Karpas-422 (cell line): Measurements from ENCODE around the gene FAM47E. TPM values are rescaled to one million over a fixed set of nuclear protein-coding genes. Genes with fewer than 3 reads are reported as not detected.

ENCODE experiments used
- DNase-seq: peaks from one replicate; pipeline ENCODE4 v3.0.0-alpha.2; 2015
- H2AFZ ChIP-seq: fragments of 200-600 bp; sonication (generic); 2 replicates; pipeline ENCODE4 v1.6.1; 2014; ENCODE audit warnings: antibody characterized with exemption, low read length, mixed read lengths
- H3K27ac ChIP-seq: fragments of 200-600 bp; sonication (generic); 2 replicates; pipeline ENCODE4 v1.5.1; 2014; ENCODE audit warnings: mild to moderate bottlenecking, low read length, moderate library complexity
- H3K27me3 ChIP-seq: fragments of 200-600 bp; sonication (generic); 2 replicates; pipeline ENCODE4 v1.6.1; 2014; ENCODE audit warnings: low read length, mixed read lengths
- H3K36me3 ChIP-seq: fragments of 200-600 bp; sonication (generic); 2 replicates; pipeline ENCODE4 v1.6.1; 2014; ENCODE audit warnings: low read length, mixed read lengths; ENCODE audit not compliant: insufficient read depth
- H3K4me1 ChIP-seq: fragments of 200-600 bp; sonication (generic); 2 replicates; pipeline ENCODE4 v1.6.1; 2014; ENCODE audit warnings: mild to moderate bottlenecking, low read length, mixed read lengths
- H3K4me2 ChIP-seq: fragments of 200-600 bp; sonication (generic); 2 replicates; pipeline ENCODE4 v1.6.1; 2014; ENCODE audit warnings: low read length, low read depth, mild to moderate bottlenecking; ENCODE audit not compliant: poor library complexity, severe bottlenecking
- H3K4me3 ChIP-seq: fragments of 200-600 bp; sonication (generic); 2 replicates; pipeline ENCODE4 v1.5.1; 2014; ENCODE audit warnings: mild to moderate bottlenecking, antibody characterized with exemption, low read length, mixed read lengths
- H3K79me2 ChIP-seq: fragments of 200-600 bp; sonication (generic); 2 replicates; pipeline ENCODE4 v1.6.1; 2014; ENCODE audit warnings: mild to moderate bottlenecking, low read length, mixed read lengths
- H3K9ac ChIP-seq: fragments of 200-600 bp; sonication (generic); 2 replicates; pipeline ENCODE4 v1.6.0; 2014; ENCODE audit warnings: low read length
- H3K9me2 ChIP-seq: fragments of 200-600 bp; sonication (generic), shearing (Covaris generic); replicated peaks from 2 replicates; pipeline ENCODE4 v1.6.0; 2014; ENCODE audit warnings: mild to moderate bottlenecking, low read length, moderate library complexity; ENCODE audit not compliant: insufficient read depth
- H3K9me3 ChIP-seq: fragments of 300-700, 200-600 bp; sonication (generic); 2 replicates; pipeline ENCODE4 v1.6.1; 2014; ENCODE audit warnings: low read length, mixed read lengths
- H4K20me1 ChIP-seq: fragments of 200-600 bp; sonication (generic); 2 replicates; pipeline ENCODE4 v1.6.1; 2014; ENCODE audit warnings: mild to moderate bottlenecking, antibody characterized with exemption, low read length, low read depth; ENCODE audit not compliant: insufficient read depth
- total RNA-seq: library from RNA; depleted of rRNA; stranded (reverse); fragments of >200 nt; shearing (Covaris generic); gene quantifications from 2 replicates; pipeline ENCODE4 v1.2.3, GENCODE V29; 2014; ENCODE audit warnings: low replicate concordance

FAM47E gene
- total RNA-seq, 1 experiment from 2014 or later = not detected

DNA sequence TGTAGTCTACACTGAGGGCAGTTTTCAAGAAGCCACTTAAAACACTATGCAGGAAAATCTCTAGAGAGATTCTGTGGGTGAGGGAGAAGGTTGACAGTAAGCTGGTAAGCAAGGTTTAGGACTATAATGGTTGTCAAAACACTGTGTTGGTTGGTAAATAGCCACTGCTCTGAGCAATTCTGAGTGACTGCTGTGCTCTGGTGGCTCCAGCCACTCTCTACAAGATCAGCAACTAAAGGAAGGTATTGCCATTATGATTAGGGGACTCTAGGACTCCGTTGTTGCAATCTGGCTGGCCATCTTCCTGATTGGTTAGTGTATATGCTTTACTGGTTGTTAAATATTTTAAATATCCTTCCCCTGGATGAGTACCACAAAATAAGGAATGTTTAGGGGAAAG is 5.5 kb upstream of the FAM47E start:
- Histone ChIP-seq H3K36me3 (no peaks in the 10 kb centered on the region), H4K20me1 (no peaks in the 10 kb centered on the region), H3K27me3 (no peaks in the 10 kb centered on the region), H3K9ac (no peak overlapping the region), H2AFZ (no peak overlapping the region), H3K27ac (no peak overlapping the region), H3K4me1 (no peaks in the 10 kb centered on the region), H3K9me2 (no peaks in the 10 kb centered on the region), H3K4me2 (no peak overlapping the region), H3K79me2 (no peaks in the 10 kb centered on the region), H3K4me3 (no peak overlapping the region), H3K9me3 (no peaks in the 10 kb centered on the region)
- DNase-seq = no peak

DNA sequence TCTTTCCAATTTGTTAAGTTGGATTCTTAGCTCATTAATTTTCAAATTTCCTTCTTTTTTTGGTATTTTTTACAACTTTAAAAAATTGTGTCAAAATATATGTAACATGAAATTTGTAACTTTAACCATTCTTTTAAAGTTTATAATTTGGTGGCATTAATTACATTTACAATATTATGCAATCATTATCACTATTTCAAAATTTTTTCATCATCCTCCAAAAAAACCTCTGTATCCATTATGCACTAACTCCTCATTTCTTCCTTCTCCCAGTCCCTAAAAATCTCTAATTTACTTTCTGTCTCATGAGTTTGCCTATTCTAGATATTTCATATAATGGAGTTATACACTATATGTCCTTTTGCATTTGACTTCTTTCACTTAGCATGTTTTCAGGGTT is 4.7 kb upstream of the FAM47E start:
- H3K27me3 ChIP-seq = no peaks in the 10 kb centered on the region
- no peak overlapping the region for H3K27ac ChIP-seq
- no peaks in the 10 kb centered on the region for H4K20me1 ChIP-seq
- no peaks in the 10 kb centered on the region for H3K9me3 ChIP-seq
- no peak overlapping the region for H3K9ac ChIP-seq
- H3K4me2 ChIP-seq = no peak overlapping the region
- no peak overlapping the region for H2AFZ ChIP-seq
- no peaks in the 10 kb centered on the region for H3K36me3 ChIP-seq
- H3K4me1 ChIP-seq = no peaks in the 10 kb centered on the region
- H3K9me2 ChIP-seq = no peaks in the 10 kb centered on the region
- DNase-seq = no peak
- H3K79me2 ChIP-seq = no peaks in the 10 kb centered on the region
- H3K4me3 ChIP-seq = no peak overlapping the region

DNA sequence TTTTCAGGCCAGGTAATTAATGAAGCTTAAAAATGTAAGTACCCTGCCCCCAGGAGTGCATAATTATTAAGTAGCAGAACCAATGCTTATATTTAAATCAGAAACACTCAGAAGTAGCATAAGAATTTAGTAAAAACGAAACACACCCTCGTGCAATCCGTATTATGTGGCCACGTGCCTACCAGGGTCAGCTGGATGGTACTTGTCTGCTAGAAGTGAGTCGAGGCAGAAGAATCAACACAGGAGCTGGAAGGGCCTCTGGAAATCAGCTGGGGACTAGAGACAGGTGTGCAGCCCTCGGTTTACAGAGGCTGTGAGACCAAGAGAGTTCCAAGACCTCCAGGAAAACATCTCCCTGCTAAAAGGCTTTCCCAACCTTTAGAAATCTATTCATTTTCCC is 559 bp upstream of the FAM47E start:
- Histone ChIP-seq H2AFZ (no peak overlapping the region), H3K9me3 (no peaks in the 10 kb centered on the region), H3K36me3 (no peaks in the 10 kb centered on the region), H3K9me2 (no peaks in the 10 kb centered on the region), H3K9ac (no peak overlapping the region), H3K79me2 (no peaks in the 10 kb centered on the region), H3K27me3 (no peaks in the 10 kb centered on the region), H3K4me2 (no peak overlapping the region), H3K27ac (no peak overlapping the region), H3K4me1 (no peaks in the 10 kb centered on the region), H3K4me3 (no peak overlapping the region), H4K20me1 (no peaks in the 10 kb centered on the region)
- DNase-seq = no peak

DNA sequence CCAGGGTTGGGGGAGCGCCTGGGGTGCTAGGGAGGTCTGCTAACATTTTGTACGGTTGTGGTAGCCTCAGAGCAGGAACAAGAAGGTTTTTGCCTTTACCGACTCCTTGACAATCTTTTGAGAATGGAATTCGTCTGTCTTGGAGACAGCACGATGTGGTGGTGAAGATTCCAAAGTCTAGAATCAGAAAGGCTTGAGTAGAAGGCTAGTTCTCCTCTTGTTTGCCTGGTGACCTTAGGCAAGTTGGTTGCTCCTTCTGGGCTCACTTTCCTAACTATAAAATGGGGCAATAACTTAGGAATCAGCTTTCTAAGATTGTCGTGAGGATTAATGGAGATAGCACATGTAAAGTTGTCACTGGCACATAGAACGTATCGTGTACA is 741 bp downstream of the FAM47E start:
- no peaks in the 10 kb centered on the region for H3K79me2 ChIP-seq
- no peaks in the 10 kb centered on the region for H3K9me3 ChIP-seq
- no peaks in the 10 kb centered on the region for H3K9me2 ChIP-seq
- H3K27ac ChIP-seq = no peak overlapping the region
- H3K4me1 ChIP-seq = no peaks in the 10 kb centered on the region
- DNase-seq = no peak
- no peak overlapping the region for H2AFZ ChIP-seq
- no peaks in the 10 kb centered on the region for H3K36me3 ChIP-seq
- H4K20me1 ChIP-seq = no peaks in the 10 kb centered on the region
- no peak overlapping the region for H3K4me2 ChIP-seq
- no peak overlapping the region for H3K4me3 ChIP-seq
- H3K9ac ChIP-seq = no peak overlapping the region
- no peaks in the 10 kb centered on the region for H3K27me3 ChIP-seq

DNA sequence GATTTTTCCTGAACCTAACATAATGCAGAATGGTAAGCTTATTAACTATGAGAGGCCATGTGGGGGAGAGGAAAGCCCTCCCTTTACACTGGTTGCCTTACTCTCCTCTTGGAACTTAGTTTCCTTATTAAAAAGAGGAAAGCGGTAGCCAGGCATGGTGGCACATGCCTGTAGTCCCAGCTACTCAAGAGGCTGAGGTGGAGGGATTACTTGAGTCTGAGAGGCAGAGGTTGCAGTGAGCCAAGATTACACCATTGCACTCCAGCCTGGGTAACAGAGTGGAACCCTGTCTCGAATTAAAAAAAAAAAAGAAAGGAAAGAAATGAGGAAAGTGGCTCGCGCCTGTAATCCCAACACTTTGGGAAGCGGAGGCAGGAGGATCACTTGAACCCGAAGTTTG is 2.0 kb downstream of the FAM47E start:
- Histone ChIP-seq H3K9ac (no peak overlapping the region), H4K20me1 (no peaks in the 10 kb centered on the region), H3K27me3 (no peaks in the 10 kb centered on the region), H3K9me2 (no peaks in the 10 kb centered on the region), H3K4me2 (no peak overlapping the region), H3K4me1 (no peaks in the 10 kb centered on the region), H3K79me2 (no peaks in the 10 kb centered on the region), H3K27ac (no peak overlapping the region), H2AFZ (no peak overlapping the region), H3K36me3 (no peaks in the 10 kb centered on the region), H3K4me3 (no peak overlapping the region), H3K9me3 (no peaks in the 10 kb centered on the region)
- no peak for DNase-seq

DNA sequence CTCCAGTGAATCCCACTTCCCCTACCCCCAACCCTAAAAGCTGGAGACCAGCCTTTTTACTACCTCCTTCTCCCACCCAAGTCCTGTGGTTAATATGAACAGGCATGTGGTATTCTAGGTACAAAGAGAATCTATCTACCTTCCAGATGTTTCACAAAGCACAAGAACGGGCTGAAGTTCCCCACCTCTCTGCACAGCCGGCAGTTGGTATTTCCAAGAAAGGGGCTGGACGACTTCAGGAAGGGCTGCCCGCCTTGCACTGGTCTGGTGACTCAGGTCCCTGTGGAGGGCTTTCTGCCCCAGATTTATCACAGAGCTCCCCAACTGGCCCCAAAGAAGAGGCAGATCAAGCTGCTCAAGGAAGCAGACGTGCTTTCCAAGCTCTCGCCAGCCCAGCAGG is 4.5 kb downstream of the FAM47E start:
- no peak overlapping the region for H2AFZ ChIP-seq
- H3K9ac ChIP-seq = no peak overlapping the region
- H3K4me1 ChIP-seq = no peaks in the 10 kb centered on the region
- H4K20me1 ChIP-seq = no peaks in the 10 kb centered on the region
- H3K4me3 ChIP-seq = no peak overlapping the region
- H3K9me3 ChIP-seq = no peaks in the 10 kb centered on the region
- no peaks in the 10 kb centered on the region for H3K9me2 ChIP-seq
- no peaks in the 10 kb centered on the region for H3K36me3 ChIP-seq
- DNase-seq = no peak
- H3K27me3 ChIP-seq = no peaks in the 10 kb centered on the region
- no peaks in the 10 kb centered on the region for H3K79me2 ChIP-seq
- H3K27ac ChIP-seq = no peak overlapping the region
- H3K4me2 ChIP-seq = no peak overlapping the region

DNA sequence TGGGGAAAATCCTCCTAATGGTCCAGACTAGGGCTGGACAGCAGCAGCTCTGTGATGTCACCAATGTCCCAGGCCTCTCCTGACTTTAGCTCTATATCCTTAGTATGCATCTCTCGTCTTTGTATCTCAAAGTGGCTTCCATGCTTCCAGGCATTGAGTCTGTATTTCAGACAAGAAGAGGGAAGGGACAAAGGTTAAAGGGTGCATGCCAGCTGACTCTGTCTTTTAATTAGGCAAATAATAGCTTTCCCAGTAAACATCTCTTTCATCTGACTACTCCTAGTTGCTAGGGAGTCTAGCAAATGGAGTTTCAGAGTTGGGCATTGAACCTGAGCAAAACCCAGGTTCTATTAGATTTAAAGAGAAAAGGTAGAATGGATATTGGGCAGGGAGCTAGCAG is 5.4 kb downstream of the FAM47E start:
- no peak overlapping the region for H3K9ac ChIP-seq
- H3K4me1 ChIP-seq = no peaks in the 10 kb centered on the region
- no peaks in the 10 kb centered on the region for H3K9me3 ChIP-seq
- H2AFZ ChIP-seq = no peak overlapping the region
- no peak overlapping the region for H3K4me2 ChIP-seq
- no peak overlapping the region for H3K4me3 ChIP-seq
- no peak for DNase-seq
- H3K79me2 ChIP-seq = no peaks in the 10 kb centered on the region
- H3K36me3 ChIP-seq = no peaks in the 10 kb centered on the region
- H4K20me1 ChIP-seq = no peaks in the 10 kb centered on the region
- H3K9me2 ChIP-seq = no peaks in the 10 kb centered on the region
- no peak overlapping the region for H3K27ac ChIP-seq
- no peaks in the 10 kb centered on the region for H3K27me3 ChIP-seq

DNA sequence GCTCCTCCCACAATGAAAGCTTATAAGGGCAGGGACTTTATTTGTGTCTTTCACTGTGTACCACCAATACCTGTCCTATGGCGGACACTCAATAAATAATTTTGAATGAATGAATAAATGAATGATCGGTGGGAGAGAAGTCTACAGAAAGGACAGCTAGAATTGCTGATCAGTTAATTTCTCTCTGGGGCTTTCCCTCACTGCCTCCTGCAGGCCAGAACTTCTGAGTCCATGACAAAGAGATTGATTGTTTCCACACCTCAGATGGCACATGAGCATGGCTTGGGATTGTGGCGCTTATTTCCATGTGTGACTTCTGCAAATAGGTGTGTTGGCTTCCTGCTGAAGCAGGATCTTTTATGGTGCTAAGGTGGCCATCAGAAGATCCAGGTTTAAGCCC is 6.3 kb downstream of the FAM47E start:
- Histone ChIP-seq H3K9me2 (no peaks in the 10 kb centered on the region), H4K20me1 (no peaks in the 10 kb centered on the region), H3K36me3 (no peaks in the 10 kb centered on the region), H3K27me3 (no peaks in the 10 kb centered on the region), H3K9ac (no peak overlapping the region), H3K4me1 (no peaks in the 10 kb centered on the region), H3K27ac (no peak overlapping the region), H3K4me3 (no peak overlapping the region), H3K9me3 (no peaks in the 10 kb centered on the region), H2AFZ (no peak overlapping the region), H3K4me2 (no peak overlapping the region), H3K79me2 (no peaks in the 10 kb centered on the region)
- DNase-seq = no peak

DNA sequence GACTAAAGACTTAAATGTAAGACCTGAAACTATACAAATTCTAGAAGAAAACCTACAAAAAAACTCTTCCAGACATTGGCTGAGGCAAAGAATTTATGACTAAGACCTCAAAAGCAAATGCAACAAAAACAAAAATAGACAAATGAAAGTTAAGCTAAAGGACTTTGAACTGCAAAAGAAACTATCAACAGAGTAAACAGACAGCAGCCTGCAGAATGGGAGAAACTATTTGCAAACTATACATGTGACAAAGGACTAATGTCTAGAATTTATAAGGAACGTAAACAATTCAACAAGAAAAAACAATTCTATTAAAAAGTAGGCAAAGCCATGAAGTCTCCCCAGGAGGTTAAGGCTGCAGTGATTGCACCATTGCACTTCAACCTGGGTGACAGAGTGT is 9.1 kb downstream of the FAM47E start:
- no peaks in the 10 kb centered on the region for H3K36me3 ChIP-seq
- H3K27me3 ChIP-seq = no peaks in the 10 kb centered on the region
- no peaks in the 10 kb centered on the region for H3K79me2 ChIP-seq
- H4K20me1 ChIP-seq = no peaks in the 10 kb centered on the region
- H3K9me3 ChIP-seq = no peaks in the 10 kb centered on the region
- H3K4me1 ChIP-seq = no peaks in the 10 kb centered on the region
- DNase-seq = no peak
- H3K4me2 ChIP-seq = no peak overlapping the region
- H3K4me3 ChIP-seq = no peak overlapping the region
- H3K9me2 ChIP-seq = no peaks in the 10 kb centered on the region
- no peak overlapping the region for H2AFZ ChIP-seq
- H3K27ac ChIP-seq = no peak overlapping the region
- no peak overlapping the region for H3K9ac ChIP-seq
